OCI-LY3 (cell line): ENCODE data around the gene OR10H5.
"Not testable (repeated sequence)": the region's sequence is repeated elsewhere in the genome, so short reads cannot be mapped to it uniquely, and the experiment has no call there.

Source experiments
- EZH2phosphoT487 ChIP-seq: fragments of 200-600 bp; shearing (Covaris generic); IDR thresholded peaks from 2 replicates; pipeline ENCODE4 v1.6.1; 2018; ENCODE audit warnings: antibody characterized with exemption, mixed run types, low read depth
- TF ChIP-seq, protein P1 (sequence below): fragments of 200-600, 300-600 bp; sonication (generic); IDR thresholded peaks from 2 replicates; pipeline ENCODE4 v1.5.1; 2014; ENCODE audit warnings: antibody characterized with exemption, low read length, low read depth

DNA sequence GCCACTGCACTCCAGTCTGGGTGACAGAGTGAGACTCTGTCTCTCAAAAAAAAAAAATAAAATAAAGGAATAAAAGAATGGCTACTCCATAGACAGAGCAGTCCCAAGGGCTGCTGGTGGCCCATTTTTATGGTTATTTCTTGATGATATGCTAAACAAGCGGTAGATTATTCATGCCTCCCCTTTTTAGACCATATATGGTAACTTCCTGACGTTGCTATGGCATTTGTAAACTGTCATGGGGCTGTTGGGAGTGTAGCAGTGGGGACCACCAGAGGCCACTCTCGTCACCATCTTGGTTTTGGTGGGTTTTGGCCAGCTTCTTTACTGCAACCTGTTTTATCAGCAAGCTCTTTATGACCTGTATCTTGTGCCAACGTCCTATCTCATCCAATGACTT is 52.4 kb downstream of the OR10H5 start:
- TF ChIP-seq, protein P1, sequence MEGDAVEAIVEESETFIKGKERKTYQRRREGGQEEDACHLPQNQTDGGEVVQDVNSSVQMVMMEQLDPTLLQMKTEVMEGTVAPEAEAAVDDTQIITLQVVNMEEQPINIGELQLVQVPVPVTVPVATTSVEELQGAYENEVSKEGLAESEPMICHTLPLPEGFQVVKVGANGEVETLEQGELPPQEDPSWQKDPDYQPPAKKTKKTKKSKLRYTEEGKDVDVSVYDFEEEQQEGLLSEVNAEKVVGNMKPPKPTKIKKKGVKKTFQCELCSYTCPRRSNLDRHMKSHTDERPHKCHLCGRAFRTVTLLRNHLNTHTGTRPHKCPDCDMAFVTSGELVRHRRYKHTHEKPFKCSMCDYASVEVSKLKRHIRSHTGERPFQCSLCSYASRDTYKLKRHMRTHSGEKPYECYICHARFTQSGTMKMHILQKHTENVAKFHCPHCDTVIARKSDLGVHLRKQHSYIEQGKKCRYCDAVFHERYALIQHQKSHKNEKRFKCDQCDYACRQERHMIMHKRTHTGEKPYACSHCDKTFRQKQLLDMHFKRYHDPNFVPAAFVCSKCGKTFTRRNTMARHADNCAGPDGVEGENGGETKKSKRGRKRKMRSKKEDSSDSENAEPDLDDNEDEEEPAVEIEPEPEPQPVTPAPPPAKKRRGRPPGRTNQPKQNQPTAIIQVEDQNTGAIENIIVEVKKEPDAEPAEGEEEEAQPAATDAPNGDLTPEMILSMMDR: not testable (repeated sequence)
- not testable (repeated sequence) for TF ChIP-seq EZH2phosphoT487
